Measurements from ENCODE around the gene LINGO3. TPM values are rescaled to one million over a fixed set of nuclear protein-coding genes. Genes with fewer than 3 reads are reported as not detected.
A peak's percentile ranks its signal among the peaks of the same experiment; 100 is the strongest.

Gene LINGO3
- total RNA-seq, 2 experiments from 2014 or later: 0.32 to 0.40 TPM

GRCh38 chr19:2274185-2274711 is 33.7 kb downstream of the LINGO3 start:
- Mint-ChIP-seq H3K36me3 (peaks cover 25% of the 10 kb centered on the region), H3K4me3 (peak overlapping the region; percentile 90), H3K9me3 (ENCODE audit: low read depth) (no peaks in the 10 kb centered on the region), H3K4me1 (peaks cover 31% of the 10 kb centered on the region), H3K27me3 (no peaks in the 10 kb centered on the region), H3K27ac (peak overlapping the region; percentile 80)
- DNase-seq (no peak), ATAC-seq (no peak)
- CTCF ChIA-PET: interaction anchor here (0.8 to 7.0 kb wide), 15 partner anchors 8 to 344 kb away, joined by 3 to 58 read pairs (median 6); partner anchors contain the start of genes PEAK3, PLEKHJ1 and SF3A2

GRCh38 chr19:2273356-2274184 is 34.4 kb downstream of the LINGO3 start:
- CTCF ChIA-PET: interaction anchor here (0.6 to 7.0 kb wide), 16 partner anchors 8 to 343 kb away, joined by 3 to 58 read pairs (median 4); partner anchors contain the start of genes LSM7, PEAK3, PLEKHJ1 and SF3A2
- DNase-seq (peak; percentile 94), ATAC-seq (peak; percentile 65)
- Mint-ChIP-seq H3K27ac (peak overlapping the region; percentile 80), H3K9me3 (ENCODE audit: low read depth) (no peaks in the 10 kb centered on the region), H3K36me3 (peaks cover 25% of the 10 kb centered on the region), H3K27me3 (no peaks in the 10 kb centered on the region), H3K4me3 (peak overlapping the region; percentile 90), H3K4me1 (peaks cover 32% of the 10 kb centered on the region)

GRCh38 chr19:2271234-2272103 is 36.5 kb downstream of the LINGO3 start:
- peaks cover 25% of the 10 kb centered on the region for H3K36me3 Mint-ChIP-seq
- ATAC-seq (no peak), DNase-seq (no peak)
- H3K9me3 Mint-ChIP-seq (ENCODE audit: low read depth): no peaks in the 10 kb centered on the region
- CTCF ChIA-PET: interaction anchor here (0.9 to 7.0 kb wide), 9 partner anchors 11 to 121 kb away, joined by 3 to 58 read pairs (median 7); partner anchors contain the start of genes PLEKHJ1 and SF3A2
- H3K27me3 Mint-ChIP-seq: no peaks in the 10 kb centered on the region
- H3K4me1 Mint-ChIP-seq: peaks cover 40% of the 10 kb centered on the region
- peak overlapping the region; percentile 85 for H3K27ac Mint-ChIP-seq
- H3K4me3 Mint-ChIP-seq: peak overlapping the region; percentile 90

GRCh38 chr19:2270423-2271233 is 37.3 kb downstream of the LINGO3 start:
- H3K4me3 Mint-ChIP-seq: peak overlapping the region; percentile 90
- DNase-seq (peak; percentile 79), ATAC-seq (peak; percentile 8)
- CTCF ChIA-PET: interaction anchor here (0.9 to 7.0 kb wide), 8 partner anchors 10 to 45 kb away, joined by 3 to 58 read pairs (median 10); partner anchors contain the start of genes PLEKHJ1 and SF3A2
- peaks cover 25% of the 10 kb centered on the region for H3K36me3 Mint-ChIP-seq
- H3K9me3 Mint-ChIP-seq (ENCODE audit: low read depth): no peaks in the 10 kb centered on the region
- peaks cover 43% of the 10 kb centered on the region for H3K4me1 Mint-ChIP-seq
- no peaks in the 10 kb centered on the region for H3K27me3 Mint-ChIP-seq
- peak overlapping the region; percentile 94 for H3K27ac Mint-ChIP-seq

- no peak for ATAC-seq
- no peaks in the 10 kb centered on the region for H3K27me3 Mint-ChIP-seq
- H3K4me1 Mint-ChIP-seq: peaks cover 42% of the 10 kb centered on the region
- CTCF ChIA-PET: interaction anchor here (0.9 to 6.1 kb wide), 4 partner anchors 10 to 35 kb away, joined by 3 to 58 read pairs (median 17); partner anchors contain the start of gene SF3A2
- H3K4me3 Mint-ChIP-seq: peak overlapping the region; percentile 90
- H3K36me3 Mint-ChIP-seq: peaks cover 25% of the 10 kb centered on the region
- peak overlapping the region; percentile 94 for H3K27ac Mint-ChIP-seq
- DNase-seq: peak; percentile 65
- H3K9me3 Mint-ChIP-seq (ENCODE audit: low read depth): no peaks in the 10 kb centered on the region
Observed at GRCh38 chr19:2270157-2270422, 37.9 kb downstream of the LINGO3 start.

- H3K27ac Mint-ChIP-seq: peak overlapping the region; percentile 94
- H3K36me3 Mint-ChIP-seq: peaks cover 25% of the 10 kb centered on the region
- peaks cover 39% of the 10 kb centered on the region for H3K4me1 Mint-ChIP-seq
- H3K9me3 Mint-ChIP-seq (ENCODE audit: low read depth): no peaks in the 10 kb centered on the region
- H3K4me3 Mint-ChIP-seq: peak overlapping the region; percentile 90
- peak; percentile 99 for DNase-seq
- ATAC-seq: peak; percentile 77
- no peaks in the 10 kb centered on the region for H3K27me3 Mint-ChIP-seq
- CTCF ChIA-PET: interaction anchor here (1.6 to 6.1 kb wide), 3 partner anchors 9 to 34 kb away, joined by 4 to 58 read pairs (median 30); partner anchors contain the start of gene SF3A2
Observed at GRCh38 chr19:2269244-2270156, 38.5 kb downstream of the LINGO3 start.

- Mint-ChIP-seq H3K4me3 (peak overlapping the region; percentile 90), H3K36me3 (peaks cover 21% of the 10 kb centered on the region), H3K4me1 (peaks cover 33% of the 10 kb centered on the region), H3K27ac (peak overlapping the region; percentile 94), H3K27me3 (no peaks in the 10 kb centered on the region), H3K9me3 (ENCODE audit: low read depth) (no peaks in the 10 kb centered on the region)
- no peak for ATAC-seq
- CTCF ChIA-PET: interaction anchor here (1.3 to 2.4 kb wide), 2 partner anchors 9 to 11 kb away, joined by 3 to 9 read pairs; no protein-coding TSS in a partner anchor
- no peak for DNase-seq
Observed at GRCh38 chr19:2268861-2269243, 39.1 kb downstream of the LINGO3 start.

- Mint-ChIP-seq H3K9me3 (ENCODE audit: low read depth) (no peaks in the 10 kb centered on the region), H3K36me3 (peaks cover 19% of the 10 kb centered on the region), H3K27me3 (no peaks in the 10 kb centered on the region), H3K27ac (peak overlapping the region; percentile 94), H3K4me1 (peaks cover 29% of the 10 kb centered on the region), H3K4me3 (peak overlapping the region; percentile 90)
- no peak for ATAC-seq
- CTCF ChIA-PET: interaction anchor here (1.3 to 2.4 kb wide), 2 partner anchors 9 to 10 kb away, joined by 3 to 9 read pairs; no protein-coding TSS in a partner anchor
- no peak for DNase-seq
Observed at GRCh38 chr19:2268480-2268830, 39.5 kb downstream of the LINGO3 start.

GRCh38 chr19:2266183-2266993 is 41.6 kb downstream of the LINGO3 start:
- Mint-ChIP-seq H3K36me3 (peaks cover 5% of the 10 kb centered on the region), H3K4me1 (peaks cover 17% of the 10 kb centered on the region), H3K4me3 (no peak overlapping the region), H3K27me3 (no peaks in the 10 kb centered on the region), H3K27ac (no peak overlapping the region), H3K9me3 (ENCODE audit: low read depth) (no peaks in the 10 kb centered on the region)
- ATAC-seq: no peak
- CTCF ChIA-PET: interaction anchor here (1.0 to 2.4 kb wide), 2 partner anchors 8 to 50 kb away, joined by 3 to 9 read pairs; no protein-coding TSS in a partner anchor
- DNase-seq: no peak

GRCh38 chr19:2261438-2262172 is 46.3 kb downstream of the LINGO3 start:
- CTCF ChIA-PET: interaction anchor here (0.8 to 4.3 kb wide), 17 partner anchors 8 to 364 kb away, joined by 3 to 68 read pairs (median 3); partner anchors contain the start of genes AMH, PLEKHJ1 and SF3A2
- DNase-seq (peak; percentile 83), ATAC-seq (peak; percentile 43)
- H3K27ac Mint-ChIP-seq: no peak overlapping the region
- H3K4me1 Mint-ChIP-seq: peaks cover 33% of the 10 kb centered on the region
- H3K27me3 Mint-ChIP-seq: no peaks in the 10 kb centered on the region
- H3K36me3 Mint-ChIP-seq: no peaks in the 10 kb centered on the region
- H3K4me3 Mint-ChIP-seq: no peak overlapping the region
- H3K9me3 Mint-ChIP-seq (ENCODE audit: low read depth): no peaks in the 10 kb centered on the region
